Spleen (tissue), 7 donors: ENCODE data around the gene TCIRG1.
A peak's percentile ranks its signal among the peaks of the same experiment; 100 is the strongest.

Experiments
- POLR2A ChIP-seq, 3 donors: fragments of 450-650 bp; IDR thresholded peaks; one replicate each; pipeline ENCODE4 v1.5.1; 2017; ENCODE audit warnings: antibody characterized with exemption in 3 of 3, mild to moderate bottlenecking in 1 of 3
- POLR2AphosphoS5 ChIP-seq, 3 donors: sonication (generic); formaldehyde crosslinking; IDR thresholded peaks; one replicate each; pipeline ENCODE4 v1.5.1; 2017; ENCODE audit warnings: antibody characterized with exemption in 3 of 3
- TF ChIP-seq, protein P1 (sequence below), 11 experiments: fragments of 200-600 bp in 7 of 11; fragments of 450-650 bp in 4 of 11; sonication (generic) in 4 of 11; IDR thresholded peaks in 8 of 11; conservative IDR thresholded peaks in 3 of 11; 1 replicate in 7 of 11; 2 replicates in 4 of 11; pipeline versions ENCODE4 v1.4.0 to v1.8.0; 2016 to 2021; ENCODE audit warnings: antibody characterized with exemption in 11 of 11, inconsistent platforms in 4 of 11, mild to moderate bottlenecking in 1 of 11
- donor health status: DM: no; HTN: no; CAD: no; lungs with moderate emphysema.
- donor health status: DM: no; HTN: no; CAD: no.
- donor health status: DM: no; HTN: no; CAD: no.

DNA sequence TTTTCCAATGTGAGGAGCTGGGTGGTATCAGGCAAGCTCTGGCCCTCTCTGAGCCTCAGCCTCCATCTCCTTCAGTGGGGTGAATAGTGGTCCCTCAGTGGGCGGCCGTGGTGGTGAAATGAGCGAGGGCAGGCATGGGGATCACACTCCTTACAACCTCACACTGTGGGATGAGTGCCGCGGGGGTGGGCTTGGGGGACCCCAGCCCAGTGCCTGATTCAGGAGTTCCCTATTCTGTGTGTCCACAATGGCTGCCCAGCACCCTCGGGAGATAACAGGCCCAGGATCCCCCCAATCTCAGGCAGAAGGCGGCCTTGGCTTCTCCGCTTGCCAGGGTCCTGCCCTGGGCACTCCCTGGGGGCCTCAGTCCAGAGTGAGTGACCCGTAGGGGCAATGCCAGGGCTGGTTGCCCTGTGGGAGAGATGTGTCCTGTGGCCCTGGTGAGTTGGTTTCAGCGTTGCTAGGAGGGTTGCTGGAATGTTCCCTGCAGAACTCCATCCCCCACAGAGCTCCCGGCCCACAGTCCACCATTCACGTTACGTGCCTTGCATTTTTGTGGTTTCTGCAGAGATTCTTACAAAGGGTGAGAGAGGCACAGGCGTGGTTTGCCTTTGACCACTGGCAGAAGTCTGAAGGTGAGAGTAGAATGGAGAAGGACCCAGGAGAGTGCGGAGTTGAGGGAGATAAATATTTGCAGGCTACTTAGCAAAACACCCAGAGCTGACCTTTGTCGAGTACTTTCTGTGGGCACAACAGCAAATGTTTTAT is 25.8 kb upstream of the TCIRG1 start:
- TF ChIP-seq, protein P1, sequence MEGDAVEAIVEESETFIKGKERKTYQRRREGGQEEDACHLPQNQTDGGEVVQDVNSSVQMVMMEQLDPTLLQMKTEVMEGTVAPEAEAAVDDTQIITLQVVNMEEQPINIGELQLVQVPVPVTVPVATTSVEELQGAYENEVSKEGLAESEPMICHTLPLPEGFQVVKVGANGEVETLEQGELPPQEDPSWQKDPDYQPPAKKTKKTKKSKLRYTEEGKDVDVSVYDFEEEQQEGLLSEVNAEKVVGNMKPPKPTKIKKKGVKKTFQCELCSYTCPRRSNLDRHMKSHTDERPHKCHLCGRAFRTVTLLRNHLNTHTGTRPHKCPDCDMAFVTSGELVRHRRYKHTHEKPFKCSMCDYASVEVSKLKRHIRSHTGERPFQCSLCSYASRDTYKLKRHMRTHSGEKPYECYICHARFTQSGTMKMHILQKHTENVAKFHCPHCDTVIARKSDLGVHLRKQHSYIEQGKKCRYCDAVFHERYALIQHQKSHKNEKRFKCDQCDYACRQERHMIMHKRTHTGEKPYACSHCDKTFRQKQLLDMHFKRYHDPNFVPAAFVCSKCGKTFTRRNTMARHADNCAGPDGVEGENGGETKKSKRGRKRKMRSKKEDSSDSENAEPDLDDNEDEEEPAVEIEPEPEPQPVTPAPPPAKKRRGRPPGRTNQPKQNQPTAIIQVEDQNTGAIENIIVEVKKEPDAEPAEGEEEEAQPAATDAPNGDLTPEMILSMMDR (IDR thresholded peaks at IDR 0.05 in 8 of 11, conservative IDR thresholded peaks at IDR 0.05 in 3 of 11): no peak
- TF ChIP-seq POLR2A (IDR thresholded peaks at IDR 0.05): no peak
- peak in 2 of 3 donors; percentile 34 to 43 for TF ChIP-seq POLR2AphosphoS5 (IDR thresholded peaks at IDR 0.05)
